K562 (cell line): ENCODE measurements around the gene LZTS2. TPM values are rescaled to one million over a fixed set of nuclear protein-coding genes. Genes with fewer than 3 reads are reported as not detected.

Experiments
- FOXA1 ChIP-seq: fragments of 450-650 bp; IDR thresholded peaks from 2 replicates; pipeline ENCODE4 v1.6.1; 2016; ENCODE audit warnings: mild to moderate bottlenecking, borderline replicate concordance
- NCOR1 ChIP-seq: fragments of 450-650 bp; IDR thresholded peaks from 2 replicates; pipeline ENCODE4 v1.6.1; 2016; ENCODE audit warnings: mild to moderate bottlenecking, moderate library complexity
- STAT5B ChIP-seq: fragments of 250-450 bp; sonication (Bioruptor Pico); IDR thresholded peaks from 2 replicates; pipeline ENCODE4 v1.8.0; 2021; ENCODE audit warnings: mild to moderate bottlenecking, inconsistent platforms
- polyA plus RNA-seq, 8 experiments: library from polyadenylated mRNA; depleted of rRNA in 4 of 8; stranded (reverse) in 5 of 8; unstranded in 3 of 8; fragments of >200 nt; fragmentation: Nextera tagmentation in 2 of 8; fragmentation: Illumina TruSeq in 1 of 8; extraction: Ambion mirVana in 2 of 8; extraction: Trizol in 1 of 8; gene quantifications; 2 replicates each; pipeline versions ENCODE4 v1.2.1 to v1.2.3, GENCODE V29; 2011 to 2014; ENCODE audit warnings: inconsistent platforms in 1 of 8, missing spikeins in 1 of 8
- total RNA-seq, 7 experiments: library from RNA; depleted of rRNA in 6 of 7; stranded (reverse); fragments of >200 nt in 6 of 7; fragmentation: Illumina TruSeq in 2 of 7; extraction: Trizol in 2 of 7; gene quantifications; 2 replicates each; pipeline versions ENCODE4 v1.2.1 to v1.2.3, GENCODE V29; 2011 to 2021; ENCODE audit warnings: low replicate concordance in 1 of 7
- TF ChIP-seq, protein P1 (sequence below), 2 experiments: IDR thresholded peaks in 1 of 2; conservative IDR thresholded peaks in 1 of 2; 2 replicates each; pipeline ENCODE4 v1.6.1; 2016; ENCODE audit warnings: low read depth in 2 of 2, mild to moderate bottlenecking in 1 of 2, missing compliant biosample characterization in 1 of 2, missing genetic modification characterization in 1 of 2, moderate library complexity in 1 of 2
- TF ChIP-seq, protein P2 (sequence below): fragments of 450-650 bp; IDR thresholded peaks from 2 replicates; pipeline ENCODE4 v1.6.1; 2018; ENCODE audit warnings: mild to moderate bottlenecking, low read depth; ENCODE audit not compliant: partially characterized antibody
- TF ChIP-seq, protein P3 (sequence below): fragments of 450-650 bp; IDR thresholded peaks from 2 replicates; pipeline ENCODE4 v1.6.1; 2016; ENCODE audit warnings: mild to moderate bottlenecking

Gene LZTS2
- total and polyA plus RNA-seq, 9 of the 15 experiments (the other 6 are each of a cell fraction or from before 2014, with no cell fraction given): 0.23 to 42.5 (median 14.7) TPM

DNA sequence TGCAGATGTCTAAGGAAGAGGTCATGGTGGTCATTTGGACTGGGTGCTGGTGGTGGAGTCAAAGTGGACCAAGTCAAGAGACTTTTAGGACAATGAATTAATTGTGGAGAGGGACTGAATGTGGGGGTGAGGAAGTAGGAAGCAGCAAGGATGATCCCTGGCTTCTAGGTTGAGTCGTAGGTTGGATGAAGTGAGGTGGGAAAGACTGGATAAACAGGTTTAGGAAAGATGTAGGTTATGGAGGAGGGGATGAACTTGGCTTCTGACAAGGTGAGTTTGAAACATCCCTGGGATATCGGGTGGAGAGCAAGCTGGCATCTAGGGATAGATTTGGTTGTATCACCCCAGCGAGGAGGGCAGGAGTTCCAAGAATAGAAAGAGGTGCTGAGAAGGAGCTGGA lies 22.7 kb upstream of the LZTS2 start (continued):
- TF ChIP-seq NCOR1 (no peak), STAT5B (CRISPR knock-in tag) (no peak), FOXA1 (no peak)
- TF ChIP-seq, protein P1, sequence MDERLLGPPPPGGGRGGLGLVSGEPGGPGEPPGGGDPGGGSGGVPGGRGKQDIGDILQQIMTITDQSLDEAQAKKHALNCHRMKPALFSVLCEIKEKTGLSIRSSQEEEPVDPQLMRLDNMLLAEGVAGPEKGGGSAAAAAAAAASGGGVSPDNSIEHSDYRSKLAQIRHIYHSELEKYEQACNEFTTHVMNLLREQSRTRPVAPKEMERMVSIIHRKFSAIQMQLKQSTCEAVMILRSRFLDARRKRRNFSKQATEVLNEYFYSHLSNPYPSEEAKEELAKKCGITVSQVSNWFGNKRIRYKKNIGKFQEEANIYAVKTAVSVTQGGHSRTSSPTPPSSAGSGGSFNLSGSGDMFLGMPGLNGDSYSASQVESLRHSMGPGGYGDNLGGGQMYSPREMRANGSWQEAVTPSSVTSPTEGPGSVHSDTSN (CRISPR knock-in tag; IDR thresholded peaks at IDR 0.05; ENCODE audit: low read depth): no peak
- TF ChIP-seq, protein P1 (tag; conservative IDR thresholded peaks at IDR 0.05; ENCODE audit: low read depth): no peak
- TF ChIP-seq, protein P2, sequence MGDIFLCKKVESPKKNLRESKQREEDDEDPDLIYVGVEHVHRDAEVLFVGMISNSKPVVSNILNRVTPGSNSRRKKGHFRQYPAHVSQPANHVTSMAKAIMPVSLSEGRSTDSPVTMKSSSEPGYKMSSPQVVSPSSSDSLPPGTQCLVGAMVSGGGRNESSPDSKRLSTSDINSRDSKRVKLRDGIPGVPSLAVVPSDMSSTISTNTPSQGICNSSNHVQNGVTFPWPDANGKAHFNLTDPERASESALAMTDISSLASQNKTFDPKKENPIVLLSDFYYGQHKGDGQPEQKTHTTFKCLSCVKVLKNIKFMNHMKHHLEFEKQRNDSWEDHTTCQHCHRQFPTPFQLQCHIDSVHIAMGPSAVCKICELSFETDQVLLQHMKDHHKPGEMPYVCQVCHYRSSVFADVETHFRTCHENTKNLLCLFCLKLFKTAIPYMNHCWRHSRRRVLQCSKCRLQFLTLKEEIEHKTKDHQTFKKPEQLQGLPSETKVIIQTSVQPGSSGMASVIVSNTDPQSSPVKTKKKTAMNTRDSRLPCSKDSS: no peak
- TF ChIP-seq, protein P3, sequence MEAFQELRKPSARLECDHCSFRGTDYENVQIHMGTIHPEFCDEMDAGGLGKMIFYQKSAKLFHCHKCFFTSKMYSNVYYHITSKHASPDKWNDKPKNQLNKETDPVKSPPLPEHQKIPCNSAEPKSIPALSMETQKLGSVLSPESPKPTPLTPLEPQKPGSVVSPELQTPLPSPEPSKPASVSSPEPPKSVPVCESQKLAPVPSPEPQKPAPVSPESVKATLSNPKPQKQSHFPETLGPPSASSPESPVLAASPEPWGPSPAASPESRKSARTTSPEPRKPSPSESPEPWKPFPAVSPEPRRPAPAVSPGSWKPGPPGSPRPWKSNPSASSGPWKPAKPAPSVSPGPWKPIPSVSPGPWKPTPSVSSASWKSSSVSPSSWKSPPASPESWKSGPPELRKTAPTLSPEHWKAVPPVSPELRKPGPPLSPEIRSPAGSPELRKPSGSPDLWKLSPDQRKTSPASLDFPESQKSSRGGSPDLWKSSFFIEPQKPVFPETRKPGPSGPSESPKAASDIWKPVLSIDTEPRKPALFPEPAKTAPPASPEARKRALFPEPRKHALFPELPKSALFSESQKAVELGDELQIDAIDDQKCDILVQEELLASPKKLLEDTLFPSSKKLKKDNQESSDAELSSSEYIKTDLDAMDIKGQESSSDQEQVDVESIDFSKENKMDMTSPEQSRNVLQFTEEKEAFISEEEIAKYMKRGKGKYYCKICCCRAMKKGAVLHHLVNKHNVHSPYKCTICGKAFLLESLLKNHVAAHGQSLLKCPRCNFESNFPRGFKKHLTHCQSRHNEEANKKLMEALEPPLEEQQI: no peak
